GM18868 (cell line): ENCODE data around the gene LXN.
"Not testable (repeated sequence)": the region's sequence is repeated elsewhere in the genome, so short reads cannot be mapped to it uniquely, and the experiment has no call there.

ENCODE experiments used
- ATAC-seq: cut with Tn5 transposase; IDR thresholded peaks from one replicate; pipeline ENCODE4 v1.9.1; 2021; ENCODE audit warnings: mild to moderate bottlenecking, moderate library complexity; ENCODE audit not compliant: unreplicated experiment

Gene LXN, protein sequence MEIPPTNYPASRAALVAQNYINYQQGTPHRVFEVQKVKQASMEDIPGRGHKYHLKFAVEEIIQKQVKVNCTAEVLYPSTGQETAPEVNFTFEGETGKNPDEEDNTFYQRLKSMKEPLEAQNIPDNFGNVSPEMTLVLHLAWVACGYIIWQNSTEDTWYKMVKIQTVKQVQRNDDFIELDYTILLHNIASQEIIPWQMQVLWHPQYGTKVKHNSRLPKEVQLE

DNA sequence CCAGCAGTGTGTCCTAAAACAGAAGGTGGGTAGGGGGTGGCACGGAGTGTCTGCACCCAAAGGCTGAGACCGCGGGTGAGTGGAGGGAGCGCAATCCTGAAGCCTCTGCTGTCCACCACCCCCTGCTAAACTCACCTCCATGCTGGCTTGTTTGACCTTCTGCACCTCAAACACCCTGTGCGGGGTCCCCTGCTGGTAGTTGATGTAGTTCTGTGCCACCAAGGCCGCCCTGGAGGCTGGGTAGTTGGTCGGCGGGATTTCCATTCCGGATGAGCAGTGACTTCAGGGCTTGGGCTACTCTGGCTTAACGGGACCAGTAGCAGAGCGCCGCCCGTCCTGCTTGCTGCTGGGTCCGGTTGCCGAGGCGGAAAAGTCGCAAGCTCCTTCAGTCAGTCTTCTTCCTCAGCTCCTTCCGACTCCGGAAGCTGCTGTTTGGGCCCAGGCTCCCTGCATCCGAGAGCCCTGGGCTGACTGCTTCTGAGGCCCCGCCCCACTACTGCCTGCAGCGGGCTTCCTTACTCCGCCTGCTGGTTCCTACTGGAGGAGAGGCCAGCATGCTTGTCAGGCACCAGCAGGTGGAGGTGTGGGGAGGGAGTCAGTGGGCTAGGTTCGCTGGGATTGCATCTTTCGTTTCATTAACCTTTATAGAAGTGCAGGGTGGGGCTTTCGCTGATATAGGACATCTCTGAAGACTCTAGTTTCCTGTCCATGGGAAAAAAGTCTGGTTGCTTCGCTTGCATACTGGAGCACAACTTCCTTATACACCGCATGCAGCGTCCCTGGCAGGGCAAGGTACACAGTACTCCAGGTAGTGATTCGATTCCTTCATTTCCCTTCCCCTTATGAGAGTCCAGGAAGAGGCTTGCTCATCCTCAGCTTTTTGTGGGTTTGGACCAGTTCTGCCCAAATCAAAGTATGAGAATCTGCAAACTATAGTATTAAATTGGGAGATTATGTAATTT, at the start of gene LXN:
Gene LXN (minus strand): TSS at position 434 of the 962 bp plus-strand sequence. CDS start 170 bp downstream, at position 264.
- ATAC-seq, result peak; percentile 99

DNA sequence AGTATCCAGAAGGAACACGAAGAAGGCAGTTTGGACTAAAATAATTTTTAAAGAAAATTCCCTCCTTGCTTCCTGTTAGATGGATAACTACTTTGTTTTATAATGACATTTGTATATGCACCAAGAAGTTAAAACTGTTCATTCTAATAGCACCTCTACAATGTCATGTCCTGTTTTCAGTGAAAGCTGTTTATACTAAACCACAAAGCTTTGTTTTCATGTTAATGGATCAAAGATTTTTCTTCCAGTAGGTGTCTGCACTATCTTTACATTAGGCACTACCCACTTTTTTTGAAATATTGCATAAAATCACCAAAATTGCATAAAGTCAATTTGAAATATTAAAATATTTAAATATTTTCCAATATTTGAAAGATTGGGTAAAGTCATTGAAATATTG, 49.7 kb upstream of the LXN start:
- no peak for ATAC-seq

DNA sequence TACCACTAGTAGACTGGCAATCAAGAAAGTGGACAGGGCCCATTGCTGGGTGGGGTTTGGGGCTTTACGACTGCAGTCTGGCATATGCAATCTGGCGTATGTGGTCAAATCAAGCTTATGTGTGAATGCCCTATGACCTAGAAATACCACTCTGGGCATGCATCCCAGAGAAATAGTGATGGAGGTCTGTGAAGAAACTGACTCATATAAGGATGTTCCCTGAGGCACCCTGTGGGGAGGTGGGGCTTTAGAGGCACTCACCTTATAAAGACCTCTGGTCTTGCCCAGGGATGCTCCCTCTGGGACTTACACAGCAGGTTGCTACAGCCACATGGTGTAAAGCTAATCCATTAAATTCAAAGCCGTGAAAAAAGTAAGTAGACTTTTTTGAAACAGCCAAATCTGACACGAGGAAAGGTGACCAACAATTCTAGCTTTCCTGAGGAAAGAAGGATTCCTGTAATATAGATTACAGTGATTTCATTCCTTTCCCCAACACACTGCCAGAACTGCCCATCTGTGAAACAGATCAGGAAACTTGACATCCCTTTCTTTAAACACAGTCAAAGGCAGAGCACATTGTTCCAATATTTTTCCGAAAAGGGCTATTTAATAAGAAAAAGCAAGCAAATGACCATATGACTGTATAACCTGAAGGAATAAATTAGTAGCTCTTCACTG, 46.2 kb upstream of the LXN start:
- no peak for ATAC-seq

DNA sequence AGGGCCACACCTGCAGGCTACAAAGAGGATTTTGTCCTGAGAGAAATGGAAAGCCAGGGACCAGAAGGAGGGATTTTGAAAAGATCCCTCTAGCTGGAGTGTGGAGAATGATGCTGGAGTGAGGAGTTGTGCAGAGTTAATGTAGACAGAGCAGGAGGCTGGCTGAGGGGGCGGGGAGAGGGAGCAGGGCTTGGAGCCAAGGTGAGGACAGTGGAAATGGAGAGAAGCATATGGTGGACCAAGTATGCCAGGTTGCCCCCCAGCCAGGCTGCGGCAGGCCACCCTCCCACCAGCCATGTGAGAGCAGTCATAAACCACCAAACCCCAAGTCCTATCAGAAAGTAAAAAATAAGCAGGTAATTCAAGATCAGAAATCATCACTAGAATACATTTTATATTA, 45.1 kb upstream of the LXN start:
- no peak for ATAC-seq

DNA sequence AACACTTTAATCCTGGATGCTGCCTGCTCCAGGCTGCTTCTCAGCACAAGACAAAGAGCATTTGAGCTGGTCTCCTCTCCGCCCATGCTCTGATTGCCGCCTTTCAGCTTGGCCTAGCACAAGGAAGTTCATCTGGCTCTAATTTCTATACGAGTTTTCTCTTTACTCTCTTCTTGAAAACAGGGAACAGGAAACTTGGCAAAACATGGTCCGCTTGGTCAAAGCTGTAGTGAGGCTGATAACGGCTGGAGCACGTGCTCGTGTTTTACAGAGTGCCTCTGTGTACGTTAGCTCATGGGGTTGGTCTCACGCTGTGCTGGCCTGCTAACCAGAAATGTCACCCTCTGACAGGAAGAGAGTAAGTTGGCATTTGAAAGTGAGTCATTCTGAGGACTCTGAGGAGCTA, 40.6 kb upstream of the LXN start:
- ATAC-seq, result no peak

DNA sequence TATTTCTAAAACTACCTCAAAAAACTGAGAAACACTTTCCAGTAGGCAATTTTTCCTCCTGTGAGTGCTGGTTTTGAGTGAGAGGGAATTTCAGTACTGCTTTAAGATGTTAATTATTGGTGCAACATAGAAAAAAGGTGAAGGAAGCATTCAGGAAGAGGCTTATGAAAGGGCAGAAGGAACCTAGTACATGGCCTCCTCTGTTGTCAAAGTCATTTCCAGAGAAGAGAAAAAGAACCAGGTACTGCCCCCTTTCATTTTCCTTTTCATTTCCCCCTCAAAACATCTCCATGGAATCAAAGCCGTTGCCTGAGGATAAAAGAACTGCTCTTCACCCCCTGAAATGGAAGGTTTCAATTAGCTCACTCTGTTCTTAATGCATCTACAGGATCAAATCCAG, 40.0 kb upstream of the LXN start:
- ATAC-seq, result peak; percentile 65

DNA sequence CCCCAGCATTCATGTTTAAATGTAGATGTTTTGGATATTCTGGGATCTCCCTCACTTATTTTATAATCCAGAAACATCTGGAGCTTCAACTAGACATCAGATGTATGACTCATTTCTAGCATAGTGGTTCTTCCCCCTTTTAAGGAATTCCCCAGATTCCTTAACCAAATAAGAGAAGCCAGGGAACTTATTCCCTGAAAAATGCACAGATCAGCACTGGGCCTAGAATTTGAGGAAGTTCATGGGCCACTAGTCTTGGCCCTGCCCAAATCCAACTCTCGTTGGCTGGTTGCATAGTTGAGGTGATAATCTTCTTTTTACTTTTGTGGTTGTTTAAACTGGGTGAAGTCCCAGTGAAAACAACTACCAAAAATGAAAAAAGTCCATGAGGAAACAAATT, 39.4 kb upstream of the LXN start:
- peak; percentile 54 for ATAC-seq

DNA sequence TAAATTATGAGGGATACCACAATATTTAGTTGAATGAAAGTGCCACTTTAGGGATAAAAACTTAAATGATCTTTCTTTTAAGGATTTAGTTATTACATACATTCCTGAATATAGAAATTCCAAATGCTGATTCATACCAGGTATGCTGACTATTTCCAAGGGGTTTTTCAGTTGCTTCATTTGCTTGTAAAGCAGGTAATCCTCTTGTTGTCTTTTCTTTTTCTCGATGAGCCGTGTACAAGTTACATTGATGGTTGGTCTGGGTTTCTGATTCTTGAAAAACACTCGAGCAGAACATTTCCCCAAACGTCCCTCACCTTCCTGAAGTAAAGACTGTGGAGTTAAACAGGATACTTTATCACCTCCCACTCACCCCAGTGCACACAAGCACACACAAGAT, 38.2 kb upstream of the LXN start:
- no peak for ATAC-seq

DNA sequence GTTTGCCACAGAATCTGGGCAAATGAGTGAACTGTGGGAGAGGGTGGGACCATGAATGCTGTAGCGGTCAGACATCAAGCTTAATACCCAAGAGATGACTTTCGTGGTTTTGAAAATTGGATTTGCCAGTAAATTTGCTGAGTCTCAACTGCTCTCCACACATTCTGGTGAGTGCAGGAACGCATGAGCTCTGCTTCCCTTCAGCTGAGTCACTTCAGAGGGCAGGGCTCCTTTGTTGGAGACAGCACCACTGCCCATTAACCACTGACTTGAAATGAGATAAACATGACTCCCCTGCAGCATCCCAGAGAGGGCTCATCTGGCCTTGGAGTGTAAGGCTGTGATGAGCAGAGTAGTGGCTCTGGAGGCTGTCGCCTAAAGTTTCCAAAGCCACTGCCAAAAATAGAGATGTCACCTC, 37.2 kb upstream of the LXN start:
- ATAC-seq, result no peak

DNA sequence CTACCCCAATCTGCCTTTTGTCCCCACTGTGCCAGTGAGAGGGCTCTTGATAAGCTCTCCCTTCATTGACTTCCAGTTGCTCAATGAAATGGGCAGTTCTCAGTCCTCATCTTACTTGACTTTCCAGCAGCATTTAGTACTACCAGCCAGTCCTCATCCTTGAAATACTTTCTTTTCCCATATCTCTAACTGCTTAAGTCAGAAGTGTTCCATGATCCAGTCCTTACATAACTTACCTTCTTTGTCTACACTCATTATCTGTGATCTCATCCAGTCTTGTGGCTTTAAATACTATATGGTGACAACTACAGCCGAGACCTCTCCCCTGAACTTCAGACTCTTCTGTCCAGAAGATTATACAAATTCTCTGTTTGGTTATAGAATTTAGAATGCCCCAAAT, 31.1 kb upstream of the LXN start:
- ATAC-seq, result no peak

DNA sequence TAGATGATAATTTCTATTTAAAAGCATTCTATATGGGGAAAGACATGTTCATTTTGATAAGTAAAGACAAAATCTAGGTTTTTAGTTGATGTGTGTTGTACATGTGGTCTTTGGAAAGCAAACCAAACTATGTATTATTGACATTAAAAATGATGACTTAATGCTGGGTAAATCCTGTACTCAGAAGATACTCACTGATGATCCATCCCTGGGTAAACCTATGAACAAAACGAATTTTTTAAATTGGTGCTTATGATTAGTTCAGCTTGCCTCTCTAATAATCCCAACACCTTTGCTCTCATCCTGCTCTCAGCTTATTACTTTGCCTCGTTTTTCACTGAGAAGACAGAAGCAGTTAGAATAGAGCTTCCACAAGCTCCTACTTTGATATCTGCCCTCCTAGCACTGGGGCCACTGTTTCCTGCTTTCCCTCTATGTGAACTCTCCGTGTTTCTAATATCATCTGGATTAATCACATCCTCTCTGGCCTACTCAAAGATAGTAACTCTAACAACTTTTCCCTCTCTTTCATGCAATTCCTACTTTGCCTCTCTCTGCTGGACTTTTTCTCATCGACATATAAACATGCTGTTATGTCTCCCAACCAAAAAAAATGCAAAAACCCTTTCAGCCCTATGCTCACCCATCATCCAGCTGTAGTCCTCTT, 30.5 kb upstream of the LXN start:
- no peak for ATAC-seq

DNA sequence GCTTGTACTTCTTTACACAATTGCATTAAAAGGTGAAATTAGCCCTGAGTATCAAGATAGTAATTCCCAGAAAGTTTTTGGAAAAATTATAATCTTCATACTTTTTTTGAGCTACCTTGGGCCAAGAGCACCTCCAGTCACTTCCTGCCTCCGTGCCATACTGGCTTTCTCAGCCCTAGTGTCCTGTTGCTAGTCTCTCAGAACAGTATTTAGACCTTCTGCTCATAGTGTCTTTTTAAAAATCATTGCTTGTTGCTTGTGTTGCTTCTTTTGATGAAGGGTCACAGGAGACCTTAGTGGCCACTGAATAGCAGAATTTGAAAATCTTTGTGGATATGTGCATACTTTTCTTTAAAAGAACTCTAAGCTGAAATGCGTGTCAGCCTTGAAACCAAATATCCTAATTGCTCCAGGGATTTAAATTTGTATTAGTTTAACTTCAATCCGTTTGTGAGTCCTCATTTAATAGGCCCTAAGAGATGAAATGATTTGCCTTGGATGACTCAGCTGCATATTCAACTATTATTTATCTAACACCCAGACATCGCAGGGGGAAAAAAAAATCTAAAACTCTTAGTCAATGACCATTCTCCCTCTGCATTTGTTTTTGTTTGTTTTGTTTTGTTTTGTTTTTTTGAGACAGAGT, 29.1 kb upstream of the LXN start:
- ATAC-seq, result no peak

DNA sequence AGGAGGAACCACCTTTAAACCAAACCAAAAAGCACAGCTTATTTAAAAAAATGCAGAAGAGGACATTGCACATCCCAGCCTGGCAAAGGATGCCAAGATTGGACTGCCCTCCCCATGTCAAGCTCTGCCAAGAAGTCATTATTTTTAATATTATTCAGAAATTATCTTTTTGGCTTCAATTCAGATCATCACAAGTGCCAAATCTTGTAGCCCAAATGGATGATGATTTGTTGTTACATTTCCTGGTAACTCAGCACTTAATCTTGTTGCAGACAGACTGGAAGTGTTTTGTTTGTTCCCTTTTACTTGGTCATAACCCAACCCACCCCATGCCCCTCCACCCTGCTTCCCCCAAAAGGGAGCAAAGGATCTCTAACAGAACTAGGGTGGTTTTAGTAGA, 28.1 kb upstream of the LXN start:
- ATAC-seq, result no peak

DNA sequence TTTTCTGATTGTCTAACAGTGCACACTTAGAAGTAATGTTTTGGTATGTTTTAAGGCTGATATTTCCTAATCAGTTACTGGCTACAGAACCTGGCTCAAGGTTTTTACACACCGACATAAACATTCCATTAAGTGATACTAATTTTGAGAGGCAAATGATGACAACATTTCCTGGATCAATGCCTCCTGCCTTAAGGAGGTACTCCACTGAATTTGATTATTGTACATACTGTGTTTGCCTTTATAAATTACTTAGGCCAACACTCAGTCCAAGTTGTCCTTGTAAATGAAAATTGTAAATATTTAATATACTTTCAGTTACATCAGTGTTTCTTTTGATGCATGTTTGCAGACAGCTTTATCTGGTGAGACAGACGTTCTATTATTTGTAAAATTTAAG, 24.2 kb upstream of the LXN start:
- no peak for ATAC-seq

DNA sequence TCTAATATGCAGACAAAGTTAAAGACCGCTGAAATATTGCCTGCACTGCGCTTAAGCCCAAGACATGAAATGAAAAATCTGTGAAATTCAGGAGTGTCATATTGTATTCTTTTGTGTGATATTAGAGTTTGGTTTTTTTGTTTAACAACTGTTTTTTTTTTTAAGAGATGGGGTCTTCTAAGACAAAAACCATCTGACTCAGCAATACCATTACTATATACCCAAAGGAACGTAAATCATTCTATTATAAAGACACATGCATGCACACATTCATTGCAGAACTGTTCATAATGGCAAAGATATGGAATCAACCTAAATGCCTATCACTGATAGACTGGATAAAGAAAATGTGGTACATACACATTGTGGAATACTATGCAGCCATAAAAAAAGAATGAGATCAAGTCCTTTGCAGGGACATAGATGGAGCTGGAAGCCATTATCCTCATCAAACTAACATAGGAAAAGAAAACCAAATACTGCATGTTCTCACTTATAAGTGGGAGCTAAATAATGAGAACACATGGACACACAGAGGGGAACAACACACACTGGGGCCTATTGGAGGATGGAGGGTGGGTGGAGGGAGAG, 21.5 kb upstream of the LXN start:
- not testable (repeated sequence) for ATAC-seq

DNA sequence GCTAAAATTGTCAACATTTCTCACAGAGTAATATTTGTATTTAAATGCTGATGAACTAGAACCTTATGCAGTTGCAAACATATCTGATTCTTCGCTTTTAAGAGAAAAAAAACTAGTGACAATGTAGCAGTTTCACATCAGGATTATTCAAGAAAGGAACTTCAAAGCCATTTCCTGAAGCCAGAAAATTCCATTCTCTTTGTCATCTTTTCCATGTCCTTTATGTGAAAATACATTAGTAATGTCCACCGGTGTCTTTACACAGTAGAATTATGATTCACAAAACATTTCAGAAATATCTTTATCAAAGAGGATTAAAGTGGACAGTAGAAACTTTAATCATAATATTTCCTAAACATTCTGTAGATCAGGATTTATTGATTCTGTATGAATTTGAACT, 12.7 kb upstream of the LXN start:
- ATAC-seq, result no peak

DNA sequence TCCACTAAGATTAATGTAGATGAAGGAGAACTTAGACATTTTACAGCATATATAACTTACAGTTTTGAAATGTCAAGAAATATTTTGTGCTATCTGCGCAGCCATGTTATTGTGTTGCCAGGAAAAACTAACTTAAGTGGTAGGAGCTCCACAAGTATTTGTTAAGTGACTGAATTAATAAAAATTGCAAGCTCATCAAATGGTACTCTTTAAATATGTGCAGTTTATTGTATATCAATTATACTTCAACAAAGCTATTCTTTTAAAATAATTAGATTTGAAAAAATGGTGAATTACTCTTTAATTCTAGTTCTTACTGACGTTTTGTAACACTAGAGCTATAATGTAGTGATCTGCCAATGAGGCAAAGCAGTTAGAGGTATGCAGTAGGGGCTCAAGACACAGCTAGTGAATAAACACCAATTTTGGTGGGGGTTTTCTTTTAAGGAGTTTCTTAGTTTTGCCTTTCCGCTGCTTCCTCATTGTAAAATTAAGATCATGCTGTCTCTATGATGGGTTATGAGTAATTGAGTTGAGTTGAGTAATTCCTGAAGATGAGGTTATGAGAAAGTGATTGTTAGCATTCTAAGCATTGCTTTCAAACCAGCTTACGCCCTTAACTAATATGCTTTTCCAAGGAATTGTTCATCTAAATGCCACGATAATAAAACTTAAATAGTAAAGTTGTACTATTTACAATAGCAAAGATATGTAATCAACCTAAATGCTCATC, 10.9 kb upstream of the LXN start:
- no peak for ATAC-seq

DNA sequence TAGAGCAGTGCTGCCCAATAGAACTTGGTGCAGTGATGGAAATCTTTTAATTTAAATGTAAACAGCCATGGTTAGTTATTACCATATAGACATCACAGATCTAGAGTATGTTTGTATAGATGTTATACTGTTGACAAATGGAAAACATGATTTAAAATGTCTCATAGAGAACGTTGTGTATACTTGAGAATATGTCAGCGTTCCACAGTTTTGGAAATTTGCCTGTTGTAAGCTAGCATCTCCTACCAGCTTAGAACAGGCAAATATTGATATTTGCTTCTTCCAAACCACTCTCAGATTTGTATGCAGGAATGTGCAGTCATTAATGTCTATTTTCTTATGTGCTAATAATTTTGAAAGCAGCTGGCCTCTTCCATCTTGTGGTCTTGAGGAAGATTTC, 8.4 kb upstream of the LXN start:
- no peak for ATAC-seq

DNA sequence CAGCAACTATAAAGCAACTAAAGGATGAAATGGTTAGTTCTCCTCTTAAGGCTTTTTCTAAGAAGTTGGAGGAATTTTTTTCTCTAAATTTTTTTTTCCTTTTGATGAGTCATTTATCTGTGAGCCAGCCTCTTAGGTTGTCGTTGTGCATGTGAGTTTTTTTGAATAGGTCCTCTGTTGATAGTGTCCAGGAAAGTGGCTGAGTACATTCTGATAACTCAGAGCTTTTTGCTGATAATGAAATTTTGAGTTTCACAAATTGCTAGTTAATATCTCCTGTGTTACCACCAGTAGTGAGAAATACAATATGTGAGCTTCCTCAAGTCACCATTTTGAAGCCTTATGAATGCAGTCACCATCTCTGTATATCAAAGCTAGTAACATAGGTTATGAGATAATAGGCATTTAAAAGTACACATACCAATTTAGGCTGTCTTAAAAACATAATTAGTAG, 7.1 kb upstream of the LXN start:
- no peak for ATAC-seq

DNA sequence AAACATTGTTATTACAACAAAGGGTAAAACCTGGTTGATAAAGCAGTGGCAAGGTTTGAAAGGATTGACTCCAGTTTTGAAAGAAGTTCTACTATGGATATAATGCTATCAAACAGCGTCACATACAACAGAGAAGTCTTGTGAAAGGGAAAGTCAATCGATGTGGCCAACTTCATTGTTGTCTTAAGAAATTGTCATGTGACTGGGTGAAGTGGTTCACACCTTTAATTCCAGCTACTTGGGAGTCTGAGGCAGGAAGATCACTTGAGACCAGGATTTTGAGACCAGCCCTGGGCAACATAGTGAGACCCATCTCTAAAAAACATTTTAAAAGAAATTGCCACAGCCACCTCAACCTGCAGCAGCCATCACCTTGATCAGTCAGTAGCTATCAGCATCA, 6.2 kb upstream of the LXN start:
- no peak for ATAC-seq
